ENCODE data around the gene BAK1.

DNA sequence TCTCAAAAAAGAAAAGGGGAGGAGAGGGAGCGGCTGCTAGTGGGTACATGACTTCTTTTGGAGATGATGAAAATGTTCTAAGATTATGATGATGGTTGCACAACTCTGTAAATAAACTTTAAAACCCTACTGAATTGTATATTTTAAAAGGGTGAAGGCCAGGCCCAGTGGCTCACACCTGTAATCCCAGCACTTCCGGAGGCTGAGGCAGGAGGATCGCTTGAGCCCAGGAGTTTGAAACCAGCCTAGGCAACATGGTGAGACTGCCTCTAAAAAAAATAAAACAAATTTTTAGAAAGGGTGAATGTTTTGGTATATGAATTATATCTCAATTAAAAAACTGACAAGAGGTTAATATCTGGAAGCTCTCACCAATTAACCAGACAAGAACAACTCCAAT, 45.4 kb downstream of the BAK1 start:
- TF ChIP-seq POLR2A (IDR thresholded peaks at IDR 0.05; ENCODE audit: low read length) (no peak), GATA1 (IDR thresholded peaks at IDR 0.05; ENCODE audit: low read depth, low read length) (no peak)

Data from erythroblast (primary cell).